ENCODE data around the gene ZIC4.

ZIC4 gene

GRCh38 chr3:147389717-147390116 lies 16.6 kb downstream of the ZIC4 start:
- no peak for DNase-seq

- DNase-seq = no peak
Observed at GRCh38 chr3:147388700-147389580, 17.4 kb downstream of the ZIC4 start.

GRCh38 chr3:147387885-147388699 lies 18.3 kb downstream of the ZIC4 start:
- no peak for DNase-seq

- no peak for DNase-seq
Observed at GRCh38 chr3:147387291-147387884, 19.0 kb downstream of the ZIC4 start.

- no peak for DNase-seq
Observed at GRCh38 chr3:147385059-147386012, 21.0 kb downstream of the ZIC4 start.

- no peak for DNase-seq
Observed at GRCh38 chr3:147384210-147385058, 21.9 kb downstream of the ZIC4 start.

GRCh38 chr3:147383617-147384016 lies 22.7 kb downstream of the ZIC4 start:
- DNase-seq = no peak

- no peak for DNase-seq
Observed at GRCh38 chr3:147381596-147381995, 24.7 kb downstream of the ZIC4 start.

GRCh38 chr3:147380977-147381376 lies 25.4 kb downstream of the ZIC4 start:
- no peak for DNase-seq

GRCh38 chr3:147380387-147380951 lies 25.9 kb downstream of the ZIC4 start:
- DNase-seq = no peak

GRCh38 chr3:147379651-147380050 lies 26.7 kb downstream of the ZIC4 start:
- no peak for DNase-seq

- no peak for DNase-seq
Observed at GRCh38 chr3:147377412-147378367, 28.7 kb downstream of the ZIC4 start.

GRCh38 chr3:147373301-147373700 lies 33.0 kb downstream of the ZIC4 start:
- DNase-seq = no peak

- no peak for DNase-seq
Observed at GRCh38 chr3:147372525-147373027, 33.8 kb downstream of the ZIC4 start.

GRCh38 chr3:147371771-147372340 lies 34.5 kb downstream of the ZIC4 start:
- no peak for DNase-seq

GRCh38 chr3:147371140-147371539 lies 35.2 kb downstream of the ZIC4 start:
- no peak for DNase-seq

- DNase-seq = no peak
Observed at GRCh38 chr3:147370349-147370748, 36.0 kb downstream of the ZIC4 start.

GRCh38 chr3:147369661-147370123 lies 36.7 kb downstream of the ZIC4 start:
- DNase-seq = no peak

GRCh38 chr3:147369231-147369630 lies 37.1 kb downstream of the ZIC4 start:
- no peak for DNase-seq
